Ascending aorta (tissue), 2 donors: Measurements from ENCODE around the gene HTT-AS. TPM values are rescaled to one million over a fixed set of nuclear protein-coding genes. Genes with fewer than 3 reads are reported as not detected.
"Not testable (repeated sequence)": the region's sequence is repeated elsewhere in the genome, so short reads cannot be mapped to it uniquely, and the experiment has no call there.

Experiments
- DNase-seq, 2 donors: peaks; one replicate each; pipeline ENCODE4 v3.0.0-alpha.2; 2019; ENCODE audit warnings: low spot score in 2 of 2
- H3K27ac ChIP-seq, 2 donors: fragments of 200-600 bp; sonication (generic); one replicate each; pipeline ENCODE4 v1.5.1; 2016 to 2017; ENCODE audit warnings: mild to moderate bottlenecking in 1 of 2
- H3K27me3 ChIP-seq: fragments of 200-600 bp; sonication (generic); one replicate; pipeline ENCODE4 v1.5.1; 2017
- H3K36me3 ChIP-seq, 2 donors: fragments of 200-600 bp; sonication (generic); one replicate each; pipeline ENCODE4 v1.5.1; 2016
- H3K4me1 ChIP-seq, 2 donors: fragments of 200-600 bp; sonication (generic); one replicate each; pipeline ENCODE4 v1.5.1; 2016 to 2017; ENCODE audit warnings: mild to moderate bottlenecking in 1 of 2
- H3K4me3 ChIP-seq, 2 donors: fragments of 200-600 bp; sonication (generic); one replicate each; pipeline ENCODE4 v1.5.1; 2016 to 2017; ENCODE audit warnings: mild to moderate bottlenecking in 1 of 2
- H3K9me3 ChIP-seq, 2 donors: fragments of 200-600 bp; sonication (generic); one replicate each; pipeline ENCODE4 v1.5.1; 2016
- CTCF ChIP-seq, 3 experiments: fragments of 200-600 bp in 2 of 3; fragments of 450-650 bp in 1 of 3; sonication (generic) in 2 of 3; IDR thresholded peaks; one replicate each; pipeline ENCODE4 v1.5.1; 2016 to 2019; ENCODE audit warnings: antibody characterized with exemption in 3 of 3, mild to moderate bottlenecking in 1 of 3, moderate library complexity in 1 of 3
- intact Hi-C: fragments of 100-400 bp; cut with DNase I; formaldehyde crosslinking; loops from one replicate; pipeline ENCODE4 v1.15.1; 2023
- total RNA-seq: library from RNA; depleted of rRNA; stranded (reverse); fragments of >200 nt; gene quantifications from one replicate; pipeline ENCODE4 v1.1.0, GENCODE V29; 2016

HTT-AS gene
- total RNA-seq, 1 donor from 2014 or later, result not detected

GRCh38 chr4:3107271-3107670 is 32.9 kb upstream of the HTT-AS start:
- DNase-seq, result no peak
- no peak for TF ChIP-seq CTCF (IDR thresholded peaks at IDR 0.05)
- Histone ChIP-seq H3K9me3 (no peaks in the 10 kb centered on the region), H3K27me3 (no peaks in the 10 kb centered on the region), H3K4me3 (no peak overlapping the region), H3K4me1 (peaks cover 2 to 7% of the 10 kb centered on the region in 2 donors), H3K27ac (peak overlapping the region in 1 of 2 donors; percentile 57), H3K36me3 (peaks cover 38 to 47% of the 10 kb centered on the region in 2 donors)
- intact Hi-C loops, result loop anchor here (2.0 to 10.0 kb wide), 3 partner anchors 28 to 848 kb away; partner anchors contain the start of gene HGFAC

- Histone ChIP-seq H3K27ac (peak overlapping the region; percentile 1 to 57), H3K27me3 (no peaks in the 10 kb centered on the region), H3K36me3 (peaks cover 36 to 43% of the 10 kb centered on the region in 2 donors), H3K9me3 (no peaks in the 10 kb centered on the region), H3K4me1 (peaks cover 2 to 7% of the 10 kb centered on the region in 2 donors), H3K4me3 (no peak overlapping the region)
- intact Hi-C loops, result loop anchor here (2.0 to 10.0 kb wide), 3 partner anchors 28 to 848 kb away; partner anchors contain the start of gene HGFAC
- peak; percentile 67 to 95 for DNase-seq
- peak; percentile 91 to 96 (median 91) for TF ChIP-seq CTCF (IDR thresholded peaks at IDR 0.05)
Observed at GRCh38 chr4:3106339-3107186, 32.2 kb upstream of the HTT-AS start.

- Histone ChIP-seq H3K36me3 (peaks cover 24 to 31% of the 10 kb centered on the region in 2 donors), H3K4me3 (no peak overlapping the region), H3K27ac (no peak overlapping the region), H3K4me1 (no peaks in the 10 kb centered on the region), H3K9me3 (no peaks in the 10 kb centered on the region), H3K27me3 (no peaks in the 10 kb centered on the region)
- no peak for TF ChIP-seq CTCF (IDR thresholded peaks at IDR 0.05)
- intact Hi-C loops, result no loop called here
- DNase-seq, result no peak
Observed at GRCh38 chr4:3098346-3098745, 24.0 kb upstream of the HTT-AS start.

GRCh38 chr4:3096202-3096601 is 21.9 kb upstream of the HTT-AS start:
- H3K27ac ChIP-seq, result no peak overlapping the region
- TF ChIP-seq CTCF (IDR thresholded peaks at IDR 0.05), result no peak
- H3K36me3 ChIP-seq, result peaks cover 27 to 34% of the 10 kb centered on the region in 2 donors
- no peak overlapping the region for H3K4me3 ChIP-seq
- intact Hi-C loops, result no loop called here
- DNase-seq, result no peak
- no peaks in the 10 kb centered on the region for H3K27me3 ChIP-seq
- H3K4me1 ChIP-seq, result no peaks in the 10 kb centered on the region
- H3K9me3 ChIP-seq, result no peaks in the 10 kb centered on the region

- H3K9me3 ChIP-seq, H3K4me1 ChIP-seq, H3K27ac ChIP-seq, H3K27me3 ChIP-seq, H3K4me3 ChIP-seq, DNase-seq, intact Hi-C loops: not testable (repeated sequence)
- peaks cover 16 to 21% of the 10 kb centered on the region in 2 donors for H3K36me3 ChIP-seq
Observed at GRCh38 chr4:3094701-3095100, 20.4 kb upstream of the HTT-AS start.

GRCh38 chr4:3091464-3091863 is 17.1 kb upstream of the HTT-AS start:
- intact Hi-C loops, result no loop called here
- DNase-seq, result no peak

More at GRCh38 chr4:3091464-3091863, 17.1 kb upstream of the HTT-AS start:
- Histone ChIP-seq H3K4me1 (no peaks in the 10 kb centered on the region), H3K36me3 (peaks cover 26 to 33% of the 10 kb centered on the region in 2 donors), H3K9me3 (no peaks in the 10 kb centered on the region), H3K27me3 (no peaks in the 10 kb centered on the region), H3K27ac (no peak overlapping the region), H3K4me3 (no peak overlapping the region)
- no peak for TF ChIP-seq CTCF (IDR thresholded peaks at IDR 0.05)
